HepG2 (cell line): Measurements from ENCODE around the gene MAPK8. TPM values are rescaled to one million over a fixed set of nuclear protein-coding genes. Genes with fewer than 3 reads are reported as not detected.
A peak's percentile ranks its signal among the peaks of the same experiment; 100 is the strongest.

Experiments used
- ATAC-seq: fragments of 200-7000 bp; cut with Tn5 transposase; 3 replicates; pipeline ENCODE4 v1.9.1; 2020; ENCODE audit warnings: mild to moderate bottlenecking, moderate library complexity
- BruUV-seq: library from RNA; stranded (reverse); fragments of 400-500 nt; replicated peaks from 2 replicates; lab custom pipeline; 2021; lab: Mats Ljungman, UMichigan
- CTCF ChIA-PET: fragments of 300-600 bp; formaldehyde crosslinking; extraction: SDS; loops from one replicate; lab custom pipeline; 2021; ENCODE audit warnings: low total read pairs, inconsistent platforms, low intra/inter-chr PET ratio; lab: Yijun Ruan, JAX
- POLR2A ChIA-PET: fragments of 350-600 bp; sonication (Branson Sonifier 250); formaldehyde crosslinking; loops from one replicate; lab custom pipeline; 2020; ENCODE audit warnings: antibody characterized with exemption, inconsistent platforms; lab: Yijun Ruan, JAX
- DNase-seq: peaks from one replicate; pipeline ENCODE4 v3.0.0-alpha.2; 2015; ENCODE audit warnings: low spot score
- FAIRE-seq: peaks from 3 replicates; lab custom pipeline; 2011; peaks lifted over from hg19 to GRCh38; lab: Jason Lieb, UNC
- H2AFZ ChIP-seq: one replicate; pipeline ENCODE4 v1.6.1; 2011; ENCODE audit warnings: low read length, inconsistent platforms
- H3K27ac ChIP-seq: fragments of 300-600 bp; 3 replicates; pipeline ENCODE4 v1.8.0; 2011; ENCODE audit warnings: mixed run types, mild to moderate bottlenecking, mixed read lengths, low read length, inconsistent platforms; ENCODE audit not compliant: insufficient read depth; ENCODE audit errors: extremely low read length
- H3K27me3 ChIP-seq, 2 experiments: fragments of 200-600 bp in 1 of 2; 2 replicates in 1 of 2; 3 replicates in 1 of 2; pipeline versions ENCODE4 v1.6.0 to v1.8.0; 2011; ENCODE audit warnings: low read length in 2 of 2, mild to moderate bottlenecking in 2 of 2, moderate library complexity in 2 of 2, inconsistent platforms in 1 of 2; ENCODE audit not compliant: insufficient read depth in 2 of 2, control insufficient read depth in 1 of 2
- H3K36me3 ChIP-seq, 2 experiments: fragments of 200-600 bp in 1 of 2; replicated peaks in 1 of 2; 2 replicates in 1 of 2; 3 replicates in 1 of 2; pipeline versions ENCODE4 v1.5.1 to v1.8.0; 2011; ENCODE audit warnings: low read length in 2 of 2, inconsistent platforms in 1 of 2; ENCODE audit not compliant: insufficient read depth in 2 of 2, control insufficient read depth in 1 of 2
- H3K4me1 ChIP-seq: 2 replicates; pipeline ENCODE4 v1.5.1; 2012; ENCODE audit warnings: low read length, inconsistent platforms; ENCODE audit not compliant: insufficient read depth
- H3K4me2 ChIP-seq: 2 replicates; pipeline ENCODE4 v1.6.0; 2011; ENCODE audit warnings: low read depth, low read length, inconsistent platforms
- H3K4me3 ChIP-seq, 3 experiments: fragments of 200-600 bp in 1 of 3; sonication (generic), shearing (Covaris generic) in 1 of 3; replicated peaks in 1 of 3; 2 replicates each; pipeline ENCODE4 v1.5.1; 2011 to 2016; ENCODE audit warnings: low read length in 3 of 3, inconsistent platforms in 2 of 3, low read depth in 2 of 3, mild to moderate bottlenecking in 2 of 3, control low read depth in 1 of 3, mixed read lengths in 1 of 3; ENCODE audit not compliant: insufficient read depth in 1 of 3
- H3K79me2 ChIP-seq: one replicate; pipeline ENCODE4 v1.6.1; 2011; ENCODE audit warnings: low read length, inconsistent platforms; ENCODE audit not compliant: insufficient read depth
- H3K9ac ChIP-seq: 2 replicates; pipeline ENCODE4 v1.6.0; 2011; ENCODE audit warnings: mild to moderate bottlenecking, low read depth, low read length, inconsistent platforms; ENCODE audit not compliant: insufficient read depth
- H3K9me3 ChIP-seq: 2 replicates; pipeline ENCODE4 v1.5.1; 2012; ENCODE audit warnings: mild to moderate bottlenecking, low read length
- H4K20me1 ChIP-seq: 2 replicates; pipeline ENCODE4 v1.6.0; 2011; ENCODE audit warnings: inconsistent platforms, mild to moderate bottlenecking, low read length, moderate library complexity; ENCODE audit not compliant: insufficient read depth
- FOXA3 ChIP-seq: IDR thresholded peaks from 2 replicates; pipeline ENCODE4 v1.6.1; 2016; ENCODE audit warnings: missing genetic modification reagents, missing compliant biosample characterization
- FOXP1 ChIP-seq, 2 experiments: fragments of 450-650 bp in 1 of 2; IDR thresholded peaks; 2 replicates each; pipeline ENCODE4 v1.6.1; 2017 to 2018; ENCODE audit warnings: antibody characterized with exemption in 1 of 2
- HIVEP1 ChIP-seq: sonication (generic); formaldehyde crosslinking; IDR thresholded peaks from 2 replicates; pipeline ENCODE4 v1.4.0; 2020; ENCODE audit warnings: mild to moderate bottlenecking, missing genetic modification reagents
- HNF4A ChIP-seq: sonication (generic); formaldehyde crosslinking; IDR thresholded peaks from 2 replicates; pipeline ENCODE4 v1.4.0; 2020; ENCODE audit warnings: missing genetic modification reagents
- MED1 ChIP-seq: sonication (generic); formaldehyde crosslinking; IDR thresholded peaks from 2 replicates; pipeline ENCODE4 v1.4.0; 2020; ENCODE audit warnings: missing genetic modification reagents
- NR2F6 ChIP-seq, 2 experiments: IDR thresholded peaks; 2 replicates each; pipeline ENCODE4 v1.6.1; 2016; ENCODE audit warnings: antibody characterized with exemption in 1 of 2, mild to moderate bottlenecking in 1 of 2
- PPARG ChIP-seq: conservative IDR thresholded peaks from 2 replicates; pipeline ENCODE4 v1.6.1; 2016; ENCODE audit warnings: missing biosample characterization, missing genetic modification reagents
- RARA ChIP-seq: IDR thresholded peaks from 2 replicates; pipeline ENCODE4 v1.6.1; 2016; ENCODE audit warnings: missing genetic modification reagents, missing compliant biosample characterization
- RNF2 ChIP-seq: fragments of 450-650 bp; conservative IDR thresholded peaks from 2 replicates; pipeline ENCODE4 v1.6.1; 2016; ENCODE audit warnings: low read depth
- RXRB ChIP-seq: IDR thresholded peaks from 2 replicates; pipeline ENCODE4 v1.6.1; 2016; ENCODE audit warnings: borderline replicate concordance, missing genetic modification reagents, missing compliant biosample characterization
- SOX5 ChIP-seq: IDR thresholded peaks from 2 replicates; pipeline ENCODE4 v1.6.1; 2016; ENCODE audit warnings: borderline replicate concordance
- WGBS: methylation state at CpG from one replicate; pipeline ENCODE4 v1.1.6; 2017; ENCODE audit warnings: low lambda C conversion rate; 5-methylcytosine and 5-hydroxymethylcytosine counted together
- in situ Hi-C: cut with HindIII; loops from 2 replicates; pipeline ENCODE4 v1.10.0; 2017; ENCODE audit warnings: low pct_unique_long_range_greater_than_20kb; ENCODE audit not compliant: extremely low pct_ligation_motif_present
- intact Hi-C: fragments of 100-400 bp; cut with micrococcal nuclease; formaldehyde crosslinking; loops from one replicate; pipeline ENCODE4 v1.10.0; 2022; ENCODE audit not compliant: unreplicated experiment
- polyA plus RNA-seq, 8 experiments: library from polyadenylated mRNA; depleted of rRNA in 3 of 8; stranded (reverse) in 7 of 8; unstranded in 1 of 8; fragments of >200 nt; fragmentation: Illumina TruSeq in 4 of 8; extraction: Trizol in 4 of 8; gene quantifications; 2 replicates each; pipeline versions ENCODE4 v1.2.1 to v1.2.3, GENCODE V29; 2011 to 2016; ENCODE audit warnings: low read depth in 4 of 8, missing spikeins in 1 of 8, mixed read lengths in 1 of 8; ENCODE audit not compliant: insufficient read depth in 1 of 8
- total RNA-seq, 5 experiments: library from RNA; depleted of rRNA; stranded (reverse); fragments of >200 nt; fragmentation: Illumina TruSeq; extraction: Trizol; gene quantifications; 2 replicates each; pipeline ENCODE4 v1.2.3, GENCODE V29; 2016; ENCODE audit warnings: low read depth in 1 of 5
- TF ChIP-seq, protein P1 (sequence below): sonication (generic); formaldehyde crosslinking; conservative IDR thresholded peaks from 2 replicates; pipeline ENCODE4 v1.4.0; 2020; ENCODE audit warnings: mild to moderate bottlenecking, missing genetic modification reagents, moderate library complexity

Gene MAPK8
- total and polyA plus RNA-seq, 2 of the 13 experiments (the other 11 are each of a cell fraction or from before 2014, with no cell fraction given) = 41.6 to 47.3 TPM

DNA sequence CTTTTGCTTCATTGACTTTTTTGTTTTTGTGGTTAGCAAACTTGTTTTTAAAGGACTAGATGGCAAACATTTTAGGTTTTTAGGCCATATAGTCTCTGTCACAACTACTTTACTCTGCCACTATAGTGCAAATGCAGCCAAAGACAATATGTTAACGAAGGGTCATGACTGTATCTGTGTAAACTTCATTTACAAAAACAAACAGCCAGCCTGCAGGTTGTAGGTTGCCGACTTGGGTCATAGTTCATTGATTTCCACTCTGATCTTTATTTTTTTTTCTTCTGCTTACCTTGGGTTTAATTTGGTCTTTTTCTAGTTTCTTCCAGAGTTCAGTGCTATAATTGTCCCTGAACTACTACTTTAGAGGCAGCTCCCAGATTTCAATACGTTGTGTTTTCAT, 178.4 kb downstream of the MAPK8 start:
- BruUV-seq = no TSS peak
- H3K36me3 ChIP-seq = no peaks in the 10 kb centered on the region
- in situ Hi-C loops = no loop called here
- no peak for FAIRE-seq
- H3K27me3 ChIP-seq = peaks cover 0 to 12% of the 10 kb centered on the region in 2 experiments; a peak in 2 of 5 replicates
- H3K9ac ChIP-seq = no peak overlapping the region
- no peak overlapping the region for H3K27ac ChIP-seq
- H3K79me2 ChIP-seq = no peaks in the 10 kb centered on the region
- H4K20me1 ChIP-seq = no peaks in the 10 kb centered on the region
- POLR2A ChIA-PET = no interaction called here
- WGBS = under 1% methylated on average over 3 of the region's 3 CpGs
- intact Hi-C loops = no loop called here
- TF ChIP-seq, protein P1, sequence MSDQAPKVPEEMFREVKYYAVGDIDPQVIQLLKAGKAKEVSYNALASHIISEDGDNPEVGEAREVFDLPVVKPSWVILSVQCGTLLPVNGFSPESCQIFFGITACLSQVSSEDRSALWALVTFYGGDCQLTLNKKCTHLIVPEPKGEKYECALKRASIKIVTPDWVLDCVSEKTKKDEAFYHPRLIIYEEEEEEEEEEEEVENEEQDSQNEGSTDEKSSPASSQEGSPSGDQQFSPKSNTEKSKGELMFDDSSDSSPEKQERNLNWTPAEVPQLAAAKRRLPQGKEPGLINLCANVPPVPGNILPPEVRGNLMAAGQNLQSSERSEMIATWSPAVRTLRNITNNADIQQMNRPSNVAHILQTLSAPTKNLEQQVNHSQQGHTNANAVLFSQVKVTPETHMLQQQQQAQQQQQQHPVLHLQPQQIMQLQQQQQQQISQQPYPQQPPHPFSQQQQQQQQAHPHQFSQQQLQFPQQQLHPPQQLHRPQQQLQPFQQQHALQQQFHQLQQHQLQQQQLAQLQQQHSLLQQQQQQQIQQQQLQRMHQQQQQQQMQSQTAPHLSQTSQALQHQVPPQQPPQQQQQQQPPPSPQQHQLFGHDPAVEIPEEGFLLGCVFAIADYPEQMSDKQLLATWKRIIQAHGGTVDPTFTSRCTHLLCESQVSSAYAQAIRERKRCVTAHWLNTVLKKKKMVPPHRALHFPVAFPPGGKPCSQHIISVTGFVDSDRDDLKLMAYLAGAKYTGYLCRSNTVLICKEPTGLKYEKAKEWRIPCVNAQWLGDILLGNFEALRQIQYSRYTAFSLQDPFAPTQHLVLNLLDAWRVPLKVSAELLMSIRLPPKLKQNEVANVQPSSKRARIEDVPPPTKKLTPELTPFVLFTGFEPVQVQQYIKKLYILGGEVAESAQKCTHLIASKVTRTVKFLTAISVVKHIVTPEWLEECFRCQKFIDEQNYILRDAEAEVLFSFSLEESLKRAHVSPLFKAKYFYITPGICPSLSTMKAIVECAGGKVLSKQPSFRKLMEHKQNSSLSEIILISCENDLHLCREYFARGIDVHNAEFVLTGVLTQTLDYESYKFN = 0 out of 2 replicates have a peak, but pooled peaks have one; percentile 34
- 0 out of 2 replicates have a peak, but pooled peaks have one; percentile 25 for TF ChIP-seq PPARG (CRISPR knock-in tag)
- no peak for TF ChIP-seq RNF2
- TF ChIP-seq HNF4A (CRISPR knock-in tag) = peak; percentile 23; the same call in 1 of the 2 replicates
- TF ChIP-seq NR2F6 (IDR thresholded peaks at IDR 0.05) = peak; percentile 19; the same call in 1 of the 2 replicates
- no peak for TF ChIP-seq NR2F6 (CRISPR knock-in tag; IDR thresholded peaks at IDR 0.05)
- TF ChIP-seq SOX5 (CRISPR knock-in tag) = peak; percentile 28; the same call in 1 of the 2 replicates
- TF ChIP-seq HIVEP1 (CRISPR knock-in tag) = no peak
- TF ChIP-seq RXRB (CRISPR knock-in tag) = peak; percentile 47; the same call in 1 of the 2 replicates
- TF ChIP-seq MED1 (CRISPR knock-in tag) = no peak
- no peak for TF ChIP-seq FOXP1 (IDR thresholded peaks at IDR 0.05)
- TF ChIP-seq FOXP1 (CRISPR knock-in tag; IDR thresholded peaks at IDR 0.05) = peak; percentile 52
- peak; percentile 81 for TF ChIP-seq RARA
- 0 out of 2 replicates have a peak, but pooled peaks have one; percentile 19 for TF ChIP-seq FOXA3
- peaks cover 10% of the 10 kb centered on the region for H3K4me1 ChIP-seq
- no peak overlapping the region for H2AFZ ChIP-seq
- no peaks in the 10 kb centered on the region for H3K9me3 ChIP-seq
- no peak overlapping the region for H3K4me3 ChIP-seq
- CTCF ChIA-PET = no interaction called here
- H3K4me2 ChIP-seq = no peak overlapping the region
- peak; percentile 11 for DNase-seq
- ATAC-seq = peak; percentile 67
